KMS-11 (cell line): Measurements from ENCODE around the gene LTBP2.

ENCODE experiments used
- H2AFZ ChIP-seq: fragments of 200-600 bp; sonication (generic); 2 replicates; pipeline ENCODE4 v1.6.1; 2016; ENCODE audit warnings: antibody characterized with exemption, mixed run types, low read depth
- H3K27ac ChIP-seq: fragments of 200-600 bp; sonication (generic); 2 replicates; pipeline ENCODE4 v1.6.1; 2016; ENCODE audit warnings: mild to moderate bottlenecking, mixed run types
- H3K27me3 ChIP-seq: fragments of 200-600 bp; sonication (generic); 2 replicates; pipeline ENCODE4 v1.6.1; 2017; ENCODE audit warnings: mild to moderate bottlenecking, low read depth, mixed run types, moderate library complexity; ENCODE audit not compliant: insufficient read depth
- H3K36me3 ChIP-seq: fragments of 200-600 bp; sonication (generic); 2 replicates; pipeline ENCODE4 v1.6.1; 2017; ENCODE audit warnings: mild to moderate bottlenecking, mixed run types; ENCODE audit not compliant: insufficient read depth
- H3K4me1 ChIP-seq: fragments of 200-600 bp; sonication (generic); 2 replicates; pipeline ENCODE4 v1.6.1; 2016; ENCODE audit warnings: mild to moderate bottlenecking, low read depth, mixed run types; ENCODE audit not compliant: poor library complexity, severe bottlenecking
- H3K4me2 ChIP-seq: fragments of 200-600 bp; sonication (generic); 2 replicates; pipeline ENCODE4 v1.7.0; 2016; ENCODE audit warnings: mild to moderate bottlenecking, mixed run types
- H3K4me3 ChIP-seq: fragments of 200-600 bp; sonication (generic); IDR thresholded peaks from 2 replicates; pipeline ENCODE4 v1.6.1; 2017; ENCODE audit warnings: low read depth, low read length, mixed read lengths; ENCODE audit not compliant: insufficient read depth
- H3K79me2 ChIP-seq: fragments of 200-600 bp; sonication (generic); 2 replicates; pipeline ENCODE4 v1.6.1; 2016; ENCODE audit warnings: low read depth, mixed run types; ENCODE audit not compliant: insufficient read depth
- H3K9ac ChIP-seq: fragments of 200-600 bp; sonication (generic); 2 replicates; pipeline ENCODE4 v1.6.1; 2016; ENCODE audit warnings: mild to moderate bottlenecking, mixed run types
- H4K20me1 ChIP-seq: fragments of 200-600 bp; sonication (generic); 2 replicates; pipeline ENCODE4 v1.6.1; 2016; ENCODE audit warnings: mild to moderate bottlenecking, mixed run types; ENCODE audit not compliant: insufficient read depth
- TF ChIP-seq, protein P1 (sequence below): fragments of 200-600 bp; sonication (generic); conservative IDR thresholded peaks from 2 replicates; pipeline ENCODE4 v1.6.1; 2017; ENCODE audit warnings: low read depth, mild to moderate bottlenecking, antibody characterized with exemption, low read length, moderate library complexity, mixed read lengths

LTBP2 gene

DNA sequence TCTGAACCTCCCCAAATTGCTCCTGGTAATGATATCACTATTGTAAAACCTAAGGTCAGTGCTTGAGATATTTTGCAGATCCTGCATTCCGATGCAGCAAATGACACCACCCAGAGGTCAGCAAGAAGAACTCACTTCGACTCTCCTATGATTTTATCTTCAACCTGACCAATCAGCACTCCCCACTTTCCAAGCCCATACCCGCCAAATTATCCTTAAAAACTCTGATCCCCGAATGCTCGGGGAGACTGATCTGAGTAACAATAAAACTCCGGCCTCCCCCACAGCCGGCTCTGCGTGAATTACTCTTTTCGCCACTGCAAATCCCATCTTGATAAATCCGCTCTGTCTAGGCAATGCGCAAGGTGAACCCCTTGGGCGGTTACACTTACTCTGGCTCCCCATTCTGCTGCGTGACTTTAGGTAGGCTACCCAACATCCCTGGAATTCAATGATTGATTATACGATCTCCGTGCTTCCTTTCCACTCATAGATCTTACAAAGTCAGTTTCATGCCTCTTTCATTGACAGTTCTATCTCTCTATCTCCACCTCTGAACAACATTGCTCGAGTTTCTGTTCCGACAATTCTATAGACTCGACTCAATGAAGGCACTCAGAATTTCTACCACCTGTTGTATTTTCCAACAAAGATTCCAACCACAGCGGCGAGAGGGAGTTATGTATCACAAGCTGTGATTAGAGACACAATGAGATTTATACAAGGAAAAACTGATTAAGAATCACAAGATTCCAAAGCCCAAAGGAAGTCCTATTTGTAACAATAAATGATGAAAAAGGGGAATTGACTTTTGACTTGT lies 119.9 kb downstream of the LTBP2 start:
- Histone ChIP-seq H2AFZ (peak overlapping the region; percentile 78), H3K4me1 (peaks cover 24% of the 10 kb centered on the region), H3K4me3 (no peak overlapping the region), H3K9ac (peak overlapping the region; percentile 64; the same call in 1 of the 2 replicates), H3K27me3 (no peaks in the 10 kb centered on the region), H4K20me1 (no peaks in the 10 kb centered on the region), H3K27ac (no peak overlapping the region), H3K79me2 (no peaks in the 10 kb centered on the region), H3K36me3 (no peaks in the 10 kb centered on the region), H3K4me2 (peak overlapping the region; percentile 88)
- TF ChIP-seq, protein P1, sequence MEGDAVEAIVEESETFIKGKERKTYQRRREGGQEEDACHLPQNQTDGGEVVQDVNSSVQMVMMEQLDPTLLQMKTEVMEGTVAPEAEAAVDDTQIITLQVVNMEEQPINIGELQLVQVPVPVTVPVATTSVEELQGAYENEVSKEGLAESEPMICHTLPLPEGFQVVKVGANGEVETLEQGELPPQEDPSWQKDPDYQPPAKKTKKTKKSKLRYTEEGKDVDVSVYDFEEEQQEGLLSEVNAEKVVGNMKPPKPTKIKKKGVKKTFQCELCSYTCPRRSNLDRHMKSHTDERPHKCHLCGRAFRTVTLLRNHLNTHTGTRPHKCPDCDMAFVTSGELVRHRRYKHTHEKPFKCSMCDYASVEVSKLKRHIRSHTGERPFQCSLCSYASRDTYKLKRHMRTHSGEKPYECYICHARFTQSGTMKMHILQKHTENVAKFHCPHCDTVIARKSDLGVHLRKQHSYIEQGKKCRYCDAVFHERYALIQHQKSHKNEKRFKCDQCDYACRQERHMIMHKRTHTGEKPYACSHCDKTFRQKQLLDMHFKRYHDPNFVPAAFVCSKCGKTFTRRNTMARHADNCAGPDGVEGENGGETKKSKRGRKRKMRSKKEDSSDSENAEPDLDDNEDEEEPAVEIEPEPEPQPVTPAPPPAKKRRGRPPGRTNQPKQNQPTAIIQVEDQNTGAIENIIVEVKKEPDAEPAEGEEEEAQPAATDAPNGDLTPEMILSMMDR, result 0 out of 2 replicates have a peak, but pooled peaks have one; percentile 22

- H4K20me1 ChIP-seq, result no peaks in the 10 kb centered on the region
- no peaks in the 10 kb centered on the region for H3K27me3 ChIP-seq
- H3K4me3 ChIP-seq, result no peak overlapping the region
- no peaks in the 10 kb centered on the region for H3K79me2 ChIP-seq
- no peak overlapping the region for H3K27ac ChIP-seq
- H3K4me2 ChIP-seq, result no peak overlapping the region
- no peaks in the 10 kb centered on the region for H3K36me3 ChIP-seq
- TF ChIP-seq, protein P1, result no peak
- peaks cover 10% of the 10 kb centered on the region for H3K4me1 ChIP-seq
- no peak overlapping the region for H2AFZ ChIP-seq
- no peak overlapping the region for H3K9ac ChIP-seq
Measured at GRCh38 chr14:74490486-74490885, 121.6 kb downstream of the LTBP2 start.

DNA sequence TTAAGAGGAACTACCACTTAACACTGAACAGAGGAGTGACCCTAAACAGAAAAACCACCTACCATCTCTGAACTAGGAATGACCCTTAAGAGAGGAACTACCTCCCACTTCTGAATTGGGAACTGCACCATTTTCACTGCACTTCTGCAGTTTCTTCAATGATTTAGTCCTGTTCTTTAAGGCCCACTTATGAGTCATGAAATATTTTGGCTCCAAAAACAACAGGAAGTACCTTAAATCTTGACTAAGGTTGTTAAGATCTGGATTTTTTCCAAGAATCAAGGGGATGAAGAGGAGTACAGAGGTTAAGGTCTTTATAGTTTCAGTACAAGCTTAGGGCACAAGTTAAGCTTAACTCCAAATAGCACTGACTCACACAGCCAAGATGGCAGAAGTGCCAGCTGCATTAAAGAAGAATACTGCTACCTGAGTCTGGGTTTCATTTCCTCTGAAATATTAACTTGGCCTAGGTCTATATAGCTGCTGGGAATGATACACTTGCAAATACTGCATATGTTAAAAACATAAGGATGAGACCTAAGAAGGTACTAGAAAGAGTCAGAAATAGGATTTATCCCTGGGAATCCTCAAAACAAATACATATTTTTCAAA lies 123.1 kb downstream of the LTBP2 start:
- Histone ChIP-seq H3K79me2 (no peaks in the 10 kb centered on the region), H2AFZ (no peak overlapping the region), H3K4me2 (no peak overlapping the region), H4K20me1 (no peaks in the 10 kb centered on the region), H3K27me3 (no peaks in the 10 kb centered on the region), H3K36me3 (no peaks in the 10 kb centered on the region), H3K27ac (no peak overlapping the region), H3K4me3 (no peak overlapping the region), H3K9ac (no peak overlapping the region), H3K4me1 (peaks cover 5% of the 10 kb centered on the region)
- TF ChIP-seq, protein P1, result no peak

GRCh38 chr14:74486164-74486563 lies 125.9 kb downstream of the LTBP2 start:
- Histone ChIP-seq H3K4me3 (no peak overlapping the region), H4K20me1 (no peaks in the 10 kb centered on the region), H3K27ac (no peak overlapping the region), H3K4me2 (no peak overlapping the region), H3K4me1 (peaks cover 5% of the 10 kb centered on the region), H3K27me3 (no peaks in the 10 kb centered on the region), H2AFZ (no peak overlapping the region), H3K36me3 (no peaks in the 10 kb centered on the region), H3K9ac (no peak overlapping the region), H3K79me2 (no peaks in the 10 kb centered on the region)
- TF ChIP-seq, protein P1, result no peak
